DMS 273 treated with DMSO at 0.1 percent for 48 hours (cell line): Measurements from ENCODE around the gene SASS6.

Experiments
- DNase-seq: peaks from one replicate; lab custom pipeline; 2025; lab: John Stamatoyannopoulos, UW

SASS6 gene, protein sequence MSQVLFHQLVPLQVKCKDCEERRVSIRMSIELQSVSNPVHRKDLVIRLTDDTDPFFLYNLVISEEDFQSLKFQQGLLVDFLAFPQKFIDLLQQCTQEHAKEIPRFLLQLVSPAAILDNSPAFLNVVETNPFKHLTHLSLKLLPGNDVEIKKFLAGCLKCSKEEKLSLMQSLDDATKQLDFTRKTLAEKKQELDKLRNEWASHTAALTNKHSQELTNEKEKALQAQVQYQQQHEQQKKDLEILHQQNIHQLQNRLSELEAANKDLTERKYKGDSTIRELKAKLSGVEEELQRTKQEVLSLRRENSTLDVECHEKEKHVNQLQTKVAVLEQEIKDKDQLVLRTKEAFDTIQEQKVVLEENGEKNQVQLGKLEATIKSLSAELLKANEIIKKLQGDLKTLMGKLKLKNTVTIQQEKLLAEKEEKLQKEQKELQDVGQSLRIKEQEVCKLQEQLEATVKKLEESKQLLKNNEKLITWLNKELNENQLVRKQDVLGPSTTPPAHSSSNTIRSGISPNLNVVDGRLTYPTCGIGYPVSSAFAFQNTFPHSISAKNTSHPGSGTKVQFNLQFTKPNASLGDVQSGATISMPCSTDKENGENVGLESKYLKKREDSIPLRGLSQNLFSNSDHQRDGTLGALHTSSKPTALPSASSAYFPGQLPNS

DNA sequence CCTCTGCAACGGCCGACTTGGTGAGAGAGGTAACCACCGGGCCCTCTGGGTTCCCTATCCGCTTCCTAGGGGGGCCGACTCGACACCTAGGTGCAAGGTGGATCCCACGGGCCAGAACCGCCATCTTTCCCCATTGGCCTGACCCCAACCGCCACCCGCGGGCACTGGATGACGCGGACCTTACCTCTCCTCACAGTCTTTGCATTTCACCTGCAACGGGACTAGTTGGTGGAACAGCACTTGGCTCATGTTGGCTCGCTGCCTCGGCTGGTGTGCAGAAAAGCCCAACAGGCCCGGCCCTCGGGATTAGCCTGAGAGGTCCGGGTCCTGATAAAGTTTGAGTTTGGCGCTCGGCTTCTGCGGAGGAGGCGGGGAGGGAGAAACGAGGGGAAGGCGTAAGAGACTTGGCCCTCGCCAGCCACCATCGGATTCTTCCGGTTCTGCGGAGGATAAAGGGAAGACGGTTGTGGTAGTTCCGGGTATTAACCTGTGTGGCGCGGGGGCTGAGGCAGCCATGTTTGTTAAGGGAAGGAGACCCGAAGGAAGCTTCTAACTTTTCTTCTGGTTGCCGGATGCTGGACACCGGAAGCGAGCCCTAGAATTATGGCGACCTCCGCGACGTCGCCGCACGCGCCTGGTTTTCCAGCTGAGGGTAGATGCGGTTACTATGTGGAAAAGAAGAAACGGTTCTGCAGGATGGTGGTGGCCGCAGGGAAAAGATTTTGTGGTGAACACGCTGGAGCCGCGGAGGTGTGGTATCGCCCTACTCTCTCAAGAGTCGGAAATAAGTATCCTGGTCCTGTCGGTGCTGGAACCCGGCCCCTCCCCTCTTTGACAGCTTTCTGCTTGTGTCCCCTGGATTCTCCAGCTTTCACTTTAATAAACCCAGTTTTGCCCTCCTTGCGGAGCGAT lies at the start of gene SASS6, which contains the start of gene TRMT13:
TSS of gene SASS6 (minus strand) at position 365 of the 912 bp plus-strand sequence. CDS start at position 249, 116 bp downstream.
TSS of gene TRMT13 (plus strand) at position 598 of the 912 bp plus-strand sequence. CDS start at position 604, 6 bp downstream.
- peak; percentile 98 for DNase-seq

DNA sequence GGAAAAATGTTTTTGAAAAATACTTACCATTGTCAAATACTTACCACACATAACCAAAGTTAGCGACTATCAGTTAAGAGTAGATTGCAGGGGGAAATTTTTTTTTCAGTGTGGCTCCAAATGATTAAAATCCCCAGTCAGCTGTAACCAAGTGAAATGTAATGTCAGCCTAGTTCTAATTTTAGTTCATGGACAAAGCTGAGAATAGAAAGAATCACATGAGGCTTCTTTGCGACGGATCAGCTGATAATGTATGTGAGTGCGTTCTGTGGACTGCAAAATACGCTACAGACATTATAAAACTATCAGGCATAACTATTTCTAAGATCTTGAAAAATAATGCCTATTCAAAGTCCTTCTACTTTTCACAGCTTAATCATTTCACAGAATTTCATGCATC lies 45.4 kb upstream of the SASS6 start, which contains the start of gene LRRC39:
TSS of gene LRRC39 (minus strand) at position 166 of the 400 bp plus-strand sequence. CDS start 9,740 bp downstream, outside the sequence.
- no peak for DNase-seq

DNA sequence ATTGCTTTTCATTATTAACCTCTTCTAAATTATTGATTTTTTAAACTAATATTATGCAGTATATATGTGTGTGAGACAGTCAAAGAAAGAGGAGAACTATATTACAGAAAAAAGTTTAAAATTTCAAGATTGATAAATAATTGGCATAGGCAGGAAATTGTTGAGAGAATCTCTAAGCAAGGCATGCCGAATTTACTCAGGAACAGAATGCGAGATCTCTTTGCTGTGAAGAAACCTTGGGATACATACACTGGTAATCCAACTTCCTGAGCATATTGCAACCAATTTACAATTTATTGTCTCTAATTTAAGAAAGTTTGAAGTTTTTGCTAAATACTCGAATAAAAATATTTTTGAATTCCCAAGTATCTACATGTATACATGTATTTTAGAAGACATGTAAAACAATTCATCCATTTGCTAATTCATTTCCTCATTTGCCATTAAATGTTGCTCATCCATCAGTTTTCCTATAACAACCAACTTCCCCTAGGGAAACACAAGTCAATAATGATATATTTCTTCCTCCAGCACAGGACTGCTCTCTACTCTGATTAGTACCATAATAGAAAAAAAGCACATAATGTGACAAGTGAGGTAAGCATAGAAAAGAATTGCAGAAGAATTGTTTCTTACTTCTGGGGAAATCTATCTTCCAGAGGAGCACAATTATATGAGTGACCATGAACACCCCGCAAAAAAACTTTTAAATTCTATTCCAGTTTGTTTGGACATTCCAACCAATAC lies 44.7 kb upstream of the SASS6 start:
- no peak for DNase-seq

DNA sequence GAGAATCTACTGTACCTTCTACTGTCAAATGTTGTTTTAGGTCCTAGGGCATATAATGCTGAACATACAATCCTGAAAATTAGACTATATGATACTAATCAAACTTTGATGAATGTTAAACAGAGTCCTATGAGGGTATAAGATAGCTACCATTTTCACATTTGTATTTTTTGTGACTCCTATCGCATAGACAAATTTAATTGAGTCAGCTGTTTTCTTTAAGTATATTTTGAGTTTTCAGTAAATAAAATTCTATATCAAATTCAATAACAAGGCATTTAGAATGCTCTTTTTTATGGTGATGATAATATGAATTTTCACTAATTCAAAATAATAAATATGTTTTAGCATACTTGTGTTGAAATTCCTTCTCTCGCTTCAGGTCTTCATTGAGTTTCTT lies 35.3 kb upstream of the SASS6 start:
- no peak for DNase-seq

- no peak for DNase-seq
These were observed 32.0 kb upstream of the SASS6 start for GRCh38 chr1:100164702-100165101.

DNA sequence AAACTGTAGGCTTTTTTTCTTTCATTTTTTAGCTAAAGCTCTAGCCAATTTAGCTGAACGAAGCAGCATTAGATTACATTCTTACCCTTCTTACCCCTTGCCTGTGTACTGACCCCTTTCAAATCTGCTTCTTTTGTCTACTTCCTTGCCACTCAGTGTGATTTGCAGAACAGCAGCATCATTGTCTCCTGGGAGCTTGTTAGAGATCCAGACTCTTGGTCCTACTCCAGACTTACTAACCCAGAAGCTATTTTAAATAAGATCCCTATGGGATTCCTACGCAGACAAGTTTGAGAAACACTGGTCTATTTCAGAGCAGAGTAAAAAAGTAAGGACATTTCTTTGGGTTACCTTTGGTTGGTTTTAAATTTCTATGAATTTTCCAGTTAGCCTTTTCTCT lies 31.5 kb upstream of the SASS6 start:
- DNase-seq, result no peak

DNA sequence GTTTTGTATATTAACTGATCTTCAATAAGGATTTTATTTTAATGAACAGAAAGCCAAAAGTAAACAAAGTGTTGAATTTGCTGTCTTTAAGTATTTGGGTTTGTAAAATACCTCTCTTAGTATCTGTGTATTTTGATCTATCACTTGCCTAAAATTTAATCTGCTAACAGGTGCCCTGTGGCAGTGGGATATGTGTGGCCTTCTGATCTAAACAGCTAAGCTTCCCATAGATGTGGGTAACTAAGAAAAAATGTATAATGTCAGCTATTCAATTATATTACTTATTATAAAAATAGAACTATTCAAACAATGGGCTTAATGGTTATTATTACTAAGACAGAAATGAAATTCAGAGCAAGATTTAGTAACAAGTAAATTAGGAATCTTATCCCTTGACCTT lies 30.2 kb upstream of the SASS6 start:
- no peak for DNase-seq

DNA sequence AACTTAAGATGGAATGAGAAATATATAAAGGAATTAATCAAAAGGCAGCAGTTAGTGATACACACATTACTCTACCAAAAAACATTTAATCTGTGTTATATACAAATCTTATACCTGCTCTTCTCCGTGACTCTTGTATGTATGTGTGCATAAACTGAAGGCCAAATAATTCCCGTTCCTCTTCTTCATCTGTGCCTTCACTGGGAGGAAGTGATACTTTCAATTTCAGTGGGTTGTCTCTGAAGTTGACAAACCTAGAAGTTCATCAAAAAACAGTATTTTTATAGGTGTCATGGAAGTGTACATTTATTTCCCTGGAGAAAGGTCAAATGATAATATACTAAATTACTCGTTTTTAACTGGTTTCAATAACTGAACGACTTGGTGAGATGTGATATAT lies 19.5 kb upstream of the SASS6 start:
- no peak for DNase-seq

- DNase-seq, result no peak
These were observed 18.9 kb upstream of the SASS6 start for GRCh38 chr1:100151679-100152078.

- DNase-seq, result no peak
These were observed 15.1 kb upstream of the SASS6 start for GRCh38 chr1:100147875-100148274.

- no peak for DNase-seq
These were observed 14.2 kb upstream of the SASS6 start for GRCh38 chr1:100146958-100147357.

DNA sequence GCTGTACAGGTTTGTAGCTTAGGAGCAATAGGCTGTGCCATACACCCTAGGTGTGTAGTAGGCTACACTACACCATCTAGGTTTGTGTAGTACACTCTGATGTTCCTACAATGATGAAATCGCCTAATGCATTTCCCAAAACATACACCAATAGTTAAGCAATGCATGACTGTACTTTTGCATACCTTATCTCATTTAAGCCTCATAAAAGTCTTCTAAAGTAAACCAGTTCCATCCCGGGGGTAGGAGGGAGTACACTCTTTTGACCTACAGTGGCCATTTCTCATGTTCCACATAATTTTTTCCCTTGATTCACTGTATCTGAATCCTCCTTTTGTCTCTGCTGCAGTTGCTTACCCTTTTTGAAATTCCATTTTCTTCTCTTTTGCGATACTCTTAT lies 12.4 kb upstream of the SASS6 start:
- no peak for DNase-seq

DNA sequence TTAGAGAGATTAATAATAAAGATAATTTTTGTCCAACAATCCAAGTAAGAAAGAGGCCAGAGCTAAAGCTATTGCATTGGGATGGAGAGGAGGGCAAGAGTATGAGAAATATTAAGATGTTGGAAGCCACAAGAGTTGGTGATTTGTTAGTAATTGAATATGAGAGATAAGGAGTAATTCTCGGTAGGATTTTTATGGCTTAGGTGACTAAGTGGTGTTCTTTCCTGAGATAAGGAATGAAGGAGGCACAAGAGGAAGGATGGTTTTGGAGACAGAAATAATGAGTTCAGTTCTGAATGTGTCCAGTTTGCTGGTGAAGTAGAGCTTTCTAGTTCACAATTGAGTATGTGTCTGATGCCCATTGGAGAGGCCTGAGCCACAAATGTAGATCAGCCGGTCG lies 9.6 kb upstream of the SASS6 start:
- DNase-seq, result no peak

- no peak for DNase-seq
These were observed 8.5 kb upstream of the SASS6 start for GRCh38 chr1:100141192-100141591.

GRCh38 chr1:100137602-100138001 lies 4.9 kb upstream of the SASS6 start:
- DNase-seq, result no peak

- no peak for DNase-seq
These were observed 2.1 kb upstream of the SASS6 start for GRCh38 chr1:100134872-100135271.

DNA sequence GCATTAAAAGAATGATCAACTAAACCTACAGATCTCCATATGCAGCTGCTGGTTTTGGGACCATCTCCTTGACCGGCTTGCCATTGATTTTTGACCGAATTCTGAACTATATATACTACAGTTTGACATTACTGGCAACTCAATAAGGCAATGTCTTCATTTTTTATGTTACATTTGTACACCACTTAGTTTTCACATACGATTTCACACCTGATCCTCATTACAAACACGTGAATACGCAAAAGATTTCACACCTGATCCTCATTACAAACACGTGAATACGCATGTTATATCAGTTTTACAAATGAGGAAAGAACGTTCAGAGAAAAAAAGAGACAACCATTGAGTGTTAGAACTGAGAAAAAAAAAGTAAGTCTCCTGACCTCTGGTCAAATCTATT lies 1.1 kb downstream of the SASS6 start:
- DNase-seq, result no peak

GRCh38 chr1:100130552-100131077 lies 2.1 kb downstream of the SASS6 start:
- DNase-seq, result no peak

- no peak for DNase-seq
These were observed 5.5 kb downstream of the SASS6 start for GRCh38 chr1:100127226-100127625.

GRCh38 chr1:100122177-100122576 lies 10.6 kb downstream of the SASS6 start:
- DNase-seq, result no peak

DNA sequence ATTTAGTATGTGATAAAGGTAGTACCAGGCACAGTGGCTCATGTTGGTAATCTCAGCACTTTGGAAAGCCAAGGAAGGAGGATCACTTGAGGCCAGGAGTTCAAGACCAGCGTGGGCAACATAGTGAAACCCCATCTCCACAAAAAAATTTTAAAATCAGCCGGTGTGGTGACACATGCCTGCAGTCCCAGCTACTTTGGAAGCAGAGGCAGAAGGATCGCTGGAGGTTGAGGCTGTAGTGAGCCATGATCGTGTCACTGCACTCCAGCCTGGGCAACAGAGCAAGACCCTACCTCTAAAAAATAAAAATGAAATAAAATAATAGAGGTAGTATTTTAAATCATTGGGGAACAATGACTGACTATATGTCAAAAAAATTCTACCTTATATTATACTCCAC lies 17.2 kb downstream of the SASS6 start:
- no peak for DNase-seq
